NCI-H187 (cell line): Measurements from ENCODE around the gene SERPINB2.
"Not testable (repeated sequence)": the region's sequence is repeated elsewhere in the genome, so short reads cannot be mapped to it uniquely, and the experiment has no call there.

Source experiments
- DNase-seq, 2 experiments: peaks; one replicate each; lab custom pipeline; 2025; lab: John Stamatoyannopoulos, UW

SERPINB2 gene

GRCh38 chr18:63889626-63890025, 2.1 kb downstream of the SERPINB2 start:
- no peak for DNase-seq

- no peak for DNase-seq
These were observed 2.9 kb downstream of the SERPINB2 start for GRCh38 chr18:63890237-63890949.

- no peak for DNase-seq
These were observed 3.4 kb downstream of the SERPINB2 start for GRCh38 chr18:63890950-63891304.

DNA sequence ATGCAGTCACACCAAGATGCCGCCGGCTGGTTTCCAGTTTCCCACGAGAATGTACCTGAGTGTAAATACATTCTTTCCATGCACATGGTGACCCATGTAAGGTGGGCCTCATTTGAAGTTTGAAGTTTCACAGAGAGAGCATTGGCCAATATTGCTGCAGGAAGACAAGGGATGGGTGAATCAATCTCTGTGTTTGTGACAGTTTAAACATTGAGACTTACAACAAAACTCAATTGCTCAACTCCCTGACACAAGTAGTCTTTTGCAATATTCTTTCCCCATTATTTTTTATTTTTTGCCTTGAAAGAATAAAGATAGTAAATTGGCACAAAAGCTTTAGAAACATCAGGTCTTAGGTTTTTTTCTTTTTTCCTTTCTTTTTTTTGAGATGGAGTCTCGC, 5.1 kb downstream of the SERPINB2 start:
- DNase-seq, result no peak

DNA sequence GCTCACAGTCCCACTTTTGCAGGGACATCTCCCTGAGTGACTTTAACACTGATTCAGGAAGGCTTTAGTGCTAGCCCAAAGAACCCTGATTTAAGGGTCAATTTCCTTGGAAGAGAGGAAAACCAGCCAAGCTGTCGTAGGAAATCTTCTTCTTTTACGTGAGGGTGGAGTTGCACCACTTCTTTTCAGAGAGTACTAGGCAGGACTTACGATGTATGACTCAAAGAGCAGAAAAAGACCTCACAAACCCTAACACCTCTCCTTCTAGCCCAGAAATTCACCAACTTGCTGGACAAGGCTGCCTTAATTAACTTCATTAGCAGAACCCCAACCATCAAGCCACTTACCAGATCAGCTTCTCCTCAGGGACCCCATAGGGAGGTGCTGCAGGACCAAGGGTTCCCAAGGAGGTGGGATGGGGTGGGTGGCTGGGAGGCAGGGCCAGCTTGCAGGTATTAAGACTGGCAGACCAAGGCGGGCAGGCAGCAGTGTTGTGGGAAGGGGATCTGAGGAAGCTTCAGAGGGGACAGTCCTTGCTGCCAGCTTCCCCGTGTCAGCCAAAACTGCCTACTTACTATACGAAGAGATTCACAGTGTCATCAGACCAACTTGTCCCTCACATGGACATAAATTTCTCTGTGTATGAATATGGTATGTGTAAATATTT, 6.7 kb downstream of the SERPINB2 start:
- no peak for DNase-seq

- DNase-seq, result no peak
These were observed 7.7 kb downstream of the SERPINB2 start for GRCh38 chr18:63895190-63895589.

DNA sequence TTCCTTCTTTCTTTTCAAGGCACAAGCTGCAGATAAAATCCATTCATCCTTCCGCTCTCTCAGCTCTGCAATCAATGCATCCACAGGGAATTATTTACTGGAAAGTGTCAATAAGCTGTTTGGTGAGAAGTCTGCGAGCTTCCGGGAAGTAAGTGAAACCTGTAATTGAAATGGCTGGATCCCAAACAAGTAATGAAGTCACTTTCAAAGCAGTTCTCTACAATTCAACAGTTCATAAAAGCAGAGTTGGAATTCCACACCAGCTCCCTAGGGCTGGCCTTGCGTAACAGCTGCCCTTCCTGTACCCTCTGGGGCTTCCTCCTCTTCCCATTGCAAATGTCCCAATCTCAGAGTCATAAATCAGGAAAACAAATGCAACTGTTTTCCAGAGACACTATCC, 9.6 kb downstream of the SERPINB2 start:
- no peak for DNase-seq

GRCh38 chr18:63899206-63899605, 11.7 kb downstream of the SERPINB2 start:
- DNase-seq, result no peak

DNA sequence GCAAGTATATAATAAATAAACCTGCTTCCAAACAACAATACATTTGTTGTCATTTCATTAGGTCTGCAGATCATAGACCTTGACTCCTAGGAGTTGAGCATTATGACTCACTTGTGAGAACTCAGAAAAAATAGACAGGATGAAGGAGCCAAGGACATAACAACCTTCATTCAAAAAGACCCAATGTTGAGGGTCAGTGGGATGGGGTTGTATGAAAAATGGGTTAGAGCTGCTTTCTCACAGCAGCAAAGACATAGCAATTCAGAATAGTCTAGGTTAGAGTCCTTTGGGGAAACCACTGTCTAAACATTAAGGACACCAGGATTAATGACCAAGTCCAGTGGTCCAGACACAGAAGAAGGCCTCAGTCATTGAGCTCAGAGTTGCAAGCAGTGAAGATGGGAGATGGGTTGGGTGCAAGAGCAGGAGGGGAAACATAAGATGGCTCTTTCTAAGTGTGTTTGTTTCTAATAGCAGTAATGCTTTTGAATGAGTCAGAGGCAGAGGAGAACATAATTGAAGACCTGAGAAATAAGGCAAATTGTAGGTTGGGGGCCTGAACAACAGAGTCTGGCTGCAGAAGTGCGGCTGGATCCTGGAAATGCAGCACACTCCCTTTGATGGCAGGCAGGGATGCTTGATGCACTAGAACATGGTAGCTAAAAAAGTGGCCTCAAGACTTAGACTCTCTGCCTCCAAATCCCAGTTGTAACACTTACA, 16.5 kb downstream of the SERPINB2 start:
- no peak for DNase-seq

- DNase-seq, result no peak
These were observed 17.2 kb downstream of the SERPINB2 start for GRCh38 chr18:63904694-63905093.

GRCh38 chr18:63905361-63905760, 17.9 kb downstream of the SERPINB2 start:
- DNase-seq, result no peak

GRCh38 chr18:63906056-63906455, 18.6 kb downstream of the SERPINB2 start:
- no peak for DNase-seq

- no peak for DNase-seq
These were observed 20.2 kb downstream of the SERPINB2 start, which contains the start of gene SERPINB10 for GRCh38 chr18:63907664-63908063. TSS of gene SERPINB10 (plus strand) at chr18:63907958. CDS start at chr18:63915511, 7,553 bp downstream.

DNA sequence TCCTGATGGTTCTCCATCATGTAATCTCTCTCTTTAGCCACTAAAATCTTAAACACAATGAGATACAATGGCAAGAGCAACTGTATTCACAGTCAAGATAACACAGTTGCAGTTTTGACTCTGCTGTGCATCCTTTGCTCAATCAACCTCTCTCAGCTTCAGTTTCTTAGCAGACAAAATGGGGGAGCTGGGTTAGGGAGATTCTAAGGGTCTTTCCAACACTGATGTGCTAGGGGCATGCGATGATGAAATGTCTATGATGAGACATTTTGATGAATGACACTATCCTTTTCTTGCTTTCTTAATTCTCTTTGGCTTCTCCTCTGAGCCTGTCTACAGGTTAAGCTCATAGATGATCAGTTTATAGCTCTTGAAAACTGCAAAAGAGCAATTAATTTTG, 21.4 kb downstream of the SERPINB2 start:
- no peak for DNase-seq

- no peak for DNase-seq
These were observed 22.4 kb downstream of the SERPINB2 start for GRCh38 chr18:63909870-63910269.

DNA sequence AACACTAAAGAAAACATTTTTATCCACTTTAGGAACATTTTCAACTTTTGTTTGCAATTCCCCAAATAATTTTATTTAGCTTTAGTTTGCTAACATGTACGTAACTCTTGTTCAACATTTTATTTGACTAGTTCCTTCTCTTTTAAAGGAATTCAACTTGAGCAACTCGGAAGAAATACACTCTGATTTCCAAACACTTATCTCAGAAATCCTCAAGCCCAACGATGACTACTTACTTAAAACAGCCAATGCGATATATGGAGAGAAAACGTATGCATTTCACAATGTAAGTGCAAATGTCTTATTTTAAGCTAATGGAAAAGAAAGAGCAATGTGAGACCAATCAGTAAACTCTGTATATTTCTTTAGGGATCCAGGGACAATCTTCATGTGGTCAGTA, 30.3 kb downstream of the SERPINB2 start:
- DNase-seq, result no peak

- DNase-seq, result no peak
These were observed 34.5 kb downstream of the SERPINB2 start for GRCh38 chr18:63922049-63922448.

DNA sequence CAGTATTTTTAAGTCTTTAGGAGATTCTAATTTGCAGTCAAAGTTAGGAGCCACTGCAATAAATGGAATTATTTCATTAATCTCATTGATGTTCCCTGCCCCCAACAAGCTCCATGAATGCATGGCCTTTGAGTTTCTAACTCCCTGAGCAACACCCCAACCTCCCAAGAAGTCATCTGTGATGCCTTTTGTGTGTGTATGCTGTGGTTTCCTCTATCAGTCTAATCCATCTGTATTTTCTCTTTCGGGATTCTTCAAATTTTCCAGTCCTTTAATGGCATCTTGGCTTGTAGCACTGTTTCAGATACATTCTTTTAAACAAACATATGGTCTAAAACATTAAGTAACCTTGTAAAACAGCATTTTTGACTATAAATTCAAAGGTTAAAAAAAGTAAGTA, 37.0 kb downstream of the SERPINB2 start:
- DNase-seq, result no peak

DNA sequence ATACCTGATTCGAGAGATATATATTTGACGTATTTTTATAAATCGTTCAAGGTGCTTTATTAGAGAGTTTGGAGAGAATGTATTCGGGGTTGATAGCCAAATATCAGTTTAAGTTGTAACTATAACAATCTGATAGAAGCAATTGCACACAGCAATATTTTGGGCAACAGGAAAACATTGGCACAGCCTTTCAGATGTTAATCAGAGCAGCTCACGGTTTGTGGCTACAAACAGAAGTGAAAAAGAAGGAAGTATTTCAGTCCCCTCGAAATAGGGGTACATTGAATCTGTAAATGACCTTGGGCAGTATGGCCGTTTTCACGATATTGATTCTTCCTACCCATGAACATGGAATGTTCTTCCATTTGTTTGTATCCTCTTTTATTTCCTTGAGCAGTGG, 40.8 kb downstream of the SERPINB2 start:
- no peak for DNase-seq

GRCh38 chr18:63929369-63929768, 41.9 kb downstream of the SERPINB2 start:
- not testable (repeated sequence) for DNase-seq

DNA sequence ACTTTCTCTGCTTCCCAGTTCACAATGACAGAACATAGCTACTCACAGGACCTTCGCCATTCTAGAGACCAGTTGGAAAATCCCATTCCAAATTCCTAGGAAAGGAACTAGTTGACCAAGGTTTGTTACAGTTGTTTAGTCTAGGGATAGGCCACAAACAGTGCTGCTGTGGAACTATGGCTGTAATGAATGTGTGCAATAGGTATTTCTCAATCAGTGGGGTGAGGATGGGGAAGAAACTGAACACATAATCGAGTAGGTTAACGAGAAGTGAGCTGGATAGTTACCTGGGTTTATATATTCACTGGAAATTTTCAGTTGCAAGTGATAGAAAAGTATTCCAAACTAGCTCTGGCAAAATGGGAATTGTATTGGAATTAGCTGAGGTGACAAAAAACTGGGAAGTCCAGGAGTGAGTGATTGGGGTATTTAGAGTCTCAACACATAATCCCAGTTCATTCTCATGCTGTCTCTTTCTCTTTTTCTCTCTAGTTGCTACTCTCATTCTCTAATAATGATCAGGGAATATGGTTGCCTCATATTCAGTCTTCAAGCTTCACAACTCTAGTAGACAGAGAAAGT, 43.4 kb downstream of the SERPINB2 start:
- no peak for DNase-seq

DNA sequence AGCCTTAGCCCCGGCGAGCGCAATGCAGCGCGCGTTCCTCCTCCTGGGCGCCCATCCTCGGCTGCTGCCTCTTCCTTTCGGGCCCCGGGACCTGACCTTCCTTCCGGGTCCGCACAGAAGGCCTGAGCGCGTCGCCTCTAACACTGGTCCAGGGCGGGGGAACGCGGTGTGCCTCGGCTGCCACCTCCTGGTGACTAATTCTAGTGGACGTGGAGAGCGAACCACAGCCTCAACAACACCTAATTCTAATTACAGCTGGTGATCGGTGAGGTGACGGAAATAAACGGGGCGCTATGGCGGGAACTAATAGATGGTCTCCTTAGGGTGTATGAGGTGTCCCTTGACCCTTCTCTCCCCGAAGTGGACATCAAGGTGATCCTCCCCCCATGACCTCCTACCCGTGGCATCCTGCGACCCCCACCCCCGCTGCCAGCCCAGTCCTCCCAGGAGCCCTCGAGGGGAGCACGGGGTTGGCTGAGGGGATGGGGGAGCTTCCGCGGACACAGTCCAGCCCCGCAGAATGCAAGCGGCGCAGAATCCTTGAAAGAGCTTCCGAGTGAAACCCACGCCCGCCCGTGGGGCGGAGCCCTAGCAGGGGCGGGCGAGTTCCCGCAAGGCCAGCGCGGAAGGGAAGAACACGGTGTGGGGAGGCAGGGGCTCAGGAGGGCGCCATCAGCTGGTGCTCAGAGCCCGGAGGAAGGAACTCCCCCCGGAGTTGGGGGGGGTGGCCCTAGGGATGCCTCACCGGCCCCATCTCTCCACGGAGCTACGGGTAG, 48.8 kb downstream of the SERPINB2 start:
- DNase-seq, result peak; percentile 25 to 41
